Neural crest cell (in vitro differentiated cells): Measurements from ENCODE around the gene MYL5. TPM values are rescaled to one million over a fixed set of nuclear protein-coding genes. Genes with fewer than 3 reads are reported as not detected.
"Not testable (repeated sequence)": the region's sequence is repeated elsewhere in the genome, so short reads cannot be mapped to it uniquely, and the experiment has no call there.

Experiments
- DNase-seq: peaks from one replicate; pipeline ENCODE4 v3.0.0; 2021; ENCODE audit warnings: low read depth, mixed read lengths, low spot score
- H3K27ac Mint-ChIP-seq: one replicate; pipeline ENCODE4 v1.8.0; 2021; ENCODE audit warnings: mild to moderate bottlenecking, mixed read lengths; ENCODE audit not compliant: unreplicated experiment
- H3K27me3 Mint-ChIP-seq: 2 replicates; pipeline ENCODE4 v1.8.0; 2021; ENCODE audit warnings: low read depth, mild to moderate bottlenecking, mixed read lengths
- H3K36me3 Mint-ChIP-seq: 2 replicates; pipeline ENCODE4 v1.8.0; 2021; ENCODE audit warnings: low read depth, mild to moderate bottlenecking, mixed read lengths
- H3K4me1 Mint-ChIP-seq: 2 replicates; pipeline ENCODE4 v1.8.0; 2021; ENCODE audit warnings: mixed read lengths
- H3K4me3 Mint-ChIP-seq: one replicate; pipeline ENCODE4 v1.8.0; 2021; ENCODE audit warnings: mild to moderate bottlenecking, mixed read lengths
- H3K9me3 Mint-ChIP-seq: 2 replicates; pipeline ENCODE4 v1.8.0; 2021; ENCODE audit warnings: mixed read lengths
- total RNA-seq: library from RNA; stranded (reverse); gene quantifications from 2 replicates; pipeline ENCODE4 v1.2.1, GENCODE V29; 2021
- TF ChIP-seq, protein P1 (sequence below): fragments of 200-600 bp; sonication (generic); conservative IDR thresholded peaks from 2 replicates; pipeline ENCODE4 v1.5.0; 2021; ENCODE audit warnings: antibody characterized with exemption, mild to moderate bottlenecking

MYL5 gene
- total RNA-seq, 1 donor from 2014 or later: 10.8 TPM

DNA sequence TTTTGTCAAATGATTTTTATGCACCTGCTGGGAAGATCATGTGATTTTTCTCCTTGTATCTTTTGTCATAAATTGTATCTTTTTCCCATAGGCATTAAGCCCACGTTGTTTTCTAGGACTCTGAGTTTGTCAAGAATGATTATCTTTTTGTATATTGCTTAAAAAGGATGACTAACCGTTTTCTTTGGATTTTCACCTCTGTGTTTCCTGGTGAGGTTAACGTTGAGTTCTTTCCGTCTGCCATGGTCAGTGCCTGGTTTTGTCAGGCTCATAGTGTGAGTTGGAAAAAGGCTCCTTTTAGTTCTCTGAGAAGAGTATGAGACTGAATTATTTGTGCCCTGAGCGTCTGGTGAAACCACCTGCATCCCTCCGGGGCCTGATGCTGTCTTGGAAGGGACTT lies 53.2 kb downstream of the MYL5 start:
- no peak overlapping the region for H3K27ac Mint-ChIP-seq
- TF ChIP-seq, protein P1, sequence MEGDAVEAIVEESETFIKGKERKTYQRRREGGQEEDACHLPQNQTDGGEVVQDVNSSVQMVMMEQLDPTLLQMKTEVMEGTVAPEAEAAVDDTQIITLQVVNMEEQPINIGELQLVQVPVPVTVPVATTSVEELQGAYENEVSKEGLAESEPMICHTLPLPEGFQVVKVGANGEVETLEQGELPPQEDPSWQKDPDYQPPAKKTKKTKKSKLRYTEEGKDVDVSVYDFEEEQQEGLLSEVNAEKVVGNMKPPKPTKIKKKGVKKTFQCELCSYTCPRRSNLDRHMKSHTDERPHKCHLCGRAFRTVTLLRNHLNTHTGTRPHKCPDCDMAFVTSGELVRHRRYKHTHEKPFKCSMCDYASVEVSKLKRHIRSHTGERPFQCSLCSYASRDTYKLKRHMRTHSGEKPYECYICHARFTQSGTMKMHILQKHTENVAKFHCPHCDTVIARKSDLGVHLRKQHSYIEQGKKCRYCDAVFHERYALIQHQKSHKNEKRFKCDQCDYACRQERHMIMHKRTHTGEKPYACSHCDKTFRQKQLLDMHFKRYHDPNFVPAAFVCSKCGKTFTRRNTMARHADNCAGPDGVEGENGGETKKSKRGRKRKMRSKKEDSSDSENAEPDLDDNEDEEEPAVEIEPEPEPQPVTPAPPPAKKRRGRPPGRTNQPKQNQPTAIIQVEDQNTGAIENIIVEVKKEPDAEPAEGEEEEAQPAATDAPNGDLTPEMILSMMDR: no peak
- no peak overlapping the region for H3K4me3 Mint-ChIP-seq
- H3K4me1 Mint-ChIP-seq: peaks cover 6% of the 10 kb centered on the region
- no peaks in the 10 kb centered on the region for H3K27me3 Mint-ChIP-seq
- no peaks in the 10 kb centered on the region for H3K9me3 Mint-ChIP-seq
- H3K36me3 Mint-ChIP-seq: peaks cover 8% of the 10 kb centered on the region
- no peak for DNase-seq

DNA sequence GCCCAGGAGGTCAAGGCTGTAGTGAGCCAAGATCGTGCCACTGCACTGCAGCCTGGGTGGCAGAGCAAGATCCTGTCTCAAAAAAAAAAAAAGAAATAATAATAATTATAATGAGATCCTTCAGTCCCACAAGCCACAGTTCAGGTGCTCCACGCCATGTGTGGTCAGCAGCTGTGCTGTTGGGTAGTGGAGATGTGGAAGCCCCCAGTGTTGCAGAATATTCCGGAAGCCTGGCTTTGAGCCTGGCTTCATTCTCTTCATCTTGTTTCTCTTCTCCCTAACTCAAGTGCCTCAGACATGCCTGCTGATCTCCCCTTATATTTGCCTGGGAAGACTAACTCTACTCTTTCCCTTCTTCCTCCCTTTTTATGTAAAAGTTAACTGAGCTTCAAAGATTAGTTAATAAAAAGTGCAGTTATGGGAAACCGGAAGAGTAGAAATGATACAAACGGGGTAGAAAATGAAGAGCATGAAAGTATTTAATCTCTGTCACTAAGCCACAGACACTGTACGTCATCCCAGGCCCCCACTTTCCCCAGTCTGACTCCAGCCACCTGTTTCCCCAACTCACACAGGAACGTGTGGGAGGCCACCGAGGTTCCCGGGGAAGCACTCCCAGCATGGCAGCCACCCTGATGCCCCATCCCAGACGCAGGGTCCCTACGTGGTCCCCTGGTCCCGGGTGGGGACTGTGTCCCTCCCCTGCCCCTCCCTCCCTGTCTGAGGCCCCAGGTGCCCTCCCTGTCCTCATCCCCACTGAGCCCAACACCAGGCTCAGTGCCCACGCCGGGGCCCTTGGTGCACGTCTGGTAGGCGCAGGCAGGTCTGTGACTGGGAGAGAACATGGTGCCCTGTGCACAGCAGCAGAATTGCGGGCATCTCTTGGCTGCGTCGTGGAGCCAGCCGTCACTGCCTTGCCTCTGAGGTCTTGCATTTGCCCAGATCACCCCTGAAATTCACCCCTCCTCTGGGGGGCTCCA lies 55.3 kb downstream of the MYL5 start:
- Mint-ChIP-seq H3K27ac (no peak overlapping the region), H3K4me3 (no peak overlapping the region), H3K27me3 (no peaks in the 10 kb centered on the region), H3K9me3 (no peaks in the 10 kb centered on the region), H3K4me1 (peaks cover 6% of the 10 kb centered on the region), H3K36me3 (peaks cover 17% of the 10 kb centered on the region)
- TF ChIP-seq, protein P1: no peak
- no peak for DNase-seq

DNA sequence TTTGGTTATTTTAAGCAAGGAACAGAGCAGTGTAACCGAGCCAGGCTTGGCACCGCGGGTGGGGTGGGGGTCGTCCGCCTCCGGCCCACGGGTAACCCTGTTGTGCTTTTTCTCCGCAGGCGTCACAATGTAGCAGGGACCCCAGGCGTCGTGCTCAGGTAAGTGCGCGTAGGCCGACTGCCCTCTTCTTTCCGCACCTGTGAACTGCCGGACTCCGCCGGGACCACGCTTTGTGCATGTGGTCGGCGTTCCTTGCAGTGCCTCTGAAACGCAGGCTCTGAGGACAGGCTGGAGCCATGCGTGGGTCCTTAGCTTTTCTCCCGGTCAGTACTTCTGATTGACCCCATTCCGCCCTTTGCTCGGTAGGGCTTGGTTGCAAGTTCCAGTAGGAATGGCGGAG lies 56.2 kb downstream of the MYL5 start:
- TF ChIP-seq, protein P1: no peak
- Mint-ChIP-seq H3K27me3 (no peaks in the 10 kb centered on the region), H3K36me3 (peaks cover 18% of the 10 kb centered on the region), H3K4me1 (peaks cover 6% of the 10 kb centered on the region), H3K9me3 (no peaks in the 10 kb centered on the region), H3K27ac (no peak overlapping the region), H3K4me3 (no peak overlapping the region)
- no peak for DNase-seq

DNA sequence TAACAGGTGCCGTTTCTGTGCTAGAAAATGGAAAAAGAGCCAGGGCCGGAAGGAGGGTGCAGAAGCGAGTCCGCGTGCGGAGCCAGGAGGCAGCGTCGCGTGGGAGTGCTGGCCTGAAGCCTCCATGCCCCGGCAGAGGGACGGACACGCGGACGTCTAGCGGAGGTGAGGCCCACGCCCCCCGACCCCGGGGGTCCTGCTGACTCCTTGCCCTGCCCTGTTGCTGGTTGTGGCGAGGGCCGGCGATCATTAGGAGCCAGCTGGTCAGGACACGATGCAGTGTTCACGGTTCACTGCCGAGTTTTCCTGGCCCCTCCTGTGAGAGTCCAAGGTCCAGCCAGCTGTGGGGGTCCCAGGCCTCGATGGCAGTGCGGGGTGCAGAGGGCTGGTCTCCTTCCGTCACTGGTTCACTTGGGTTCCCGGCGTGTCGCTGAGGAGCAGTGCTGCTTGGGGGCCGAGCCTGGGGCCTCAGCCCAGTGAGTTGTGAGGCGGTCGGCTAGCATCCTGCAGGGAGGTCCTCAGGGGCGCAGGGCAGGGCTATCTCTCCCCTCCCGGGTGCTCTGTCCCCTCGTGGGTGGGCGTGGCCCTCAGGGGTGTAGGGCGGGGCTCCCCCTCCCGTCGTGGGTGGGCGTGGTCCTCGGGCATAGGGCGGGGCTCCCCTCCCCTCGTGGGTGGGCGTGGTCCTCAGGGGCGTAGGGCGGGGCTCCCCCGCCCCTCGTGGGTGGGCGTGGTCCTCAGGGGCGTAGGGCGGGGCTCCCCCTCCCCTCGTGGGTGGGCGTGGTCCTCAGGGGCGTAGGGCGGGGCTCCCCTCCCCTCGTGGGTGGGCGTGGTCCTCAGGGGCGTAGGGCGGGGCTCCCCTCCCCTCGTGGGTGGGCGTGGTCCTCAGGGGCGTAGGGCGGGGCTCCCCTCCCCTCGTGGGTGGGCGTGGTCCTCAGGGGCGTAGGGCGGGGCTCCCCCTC lies 56.9 kb downstream of the MYL5 start:
- not testable (repeated sequence) for H3K4me1 Mint-ChIP-seq, DNase-seq, H3K27me3 Mint-ChIP-seq, H3K9me3 Mint-ChIP-seq, H3K4me3 Mint-ChIP-seq, H3K27ac Mint-ChIP-seq
- peaks cover 18% of the 10 kb centered on the region for H3K36me3 Mint-ChIP-seq

Other genes starting within 250 kb of the MYL5 start
- 36.6 and 37.5 TPM in 2 replicates for gene ZNF721, start 175.4 kb upstream of the MYL5 start, total RNA-seq
- gene PIGG, start 175.3 kb upstream of the MYL5 start, total RNA-seq: 51.1 and 52.5 TPM in 2 replicates
- gene TMEM271, start 98.2 kb upstream of the MYL5 start, total RNA-seq: 0.26 and 0.32 TPM in 2 replicates
- gene PDE6B, start 49.0 kb upstream of the MYL5 start, total RNA-seq: 3.4 and 4.1 TPM in 2 replicates
- 278 and 281 TPM in 2 replicates for gene ATP5ME, start 266 bp upstream of the MYL5 start, total RNA-seq
- gene SLC49A3, start 14.6 kb downstream of the MYL5 start, total RNA-seq: 0.77 and 0.91 TPM in 2 replicates
- gene PCGF3, start 31.3 kb downstream of the MYL5 start, total RNA-seq: 58.5 and 61.2 TPM in 2 replicates
- 2.0 and 2.5 TPM in 2 replicates for gene CPLX1, start 151.6 kb downstream of the MYL5 start, total RNA-seq